ENCODE results near the gene CCDC186. TPM values are rescaled to one million over a fixed set of nuclear protein-coding genes. Genes with fewer than 3 reads are reported as not detected.

The CCDC186 gene
- polyA plus RNA-seq, 1 of the 3 experiments (the other 2 are of a cell fraction): 1.3 TPM

DNA sequence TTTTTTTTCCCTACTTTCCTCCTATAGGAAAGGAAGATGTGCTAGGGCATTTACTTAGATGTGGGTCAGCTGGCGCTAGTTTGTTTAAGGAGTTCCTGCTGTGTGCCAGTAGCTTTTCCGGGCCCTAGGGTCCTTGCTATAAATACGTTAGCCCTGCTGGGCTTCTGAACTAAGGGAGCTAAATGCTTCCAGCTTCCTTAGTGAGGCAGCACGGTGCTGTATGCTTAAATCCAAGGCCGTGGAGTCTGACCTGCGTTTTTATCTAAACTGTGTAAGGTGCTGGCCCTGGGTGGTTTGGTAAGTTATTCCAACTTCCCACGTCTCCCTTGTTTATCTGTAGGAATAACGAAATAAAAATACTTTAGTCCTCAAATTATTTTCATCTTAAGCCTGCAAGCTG is 5.7 kb upstream of the CCDC186 start:
- WGBS (ENCODE audit: low lambda C conversion rate): 73% methylated on average over 8 of the region's 8 CpGs
- Histone ChIP-seq H3K4me3 (ENCODE audit: low read depth in 2 of 2, low read length in 1 of 2) (no peak overlapping the region), H4K20me1 (ENCODE audit: insufficient read depth) (no peaks in the 10 kb centered on the region), H3K9ac (no peak overlapping the region), H3K4me2 (no peak overlapping the region), H2AFZ (ENCODE audit: low read depth) (no peak overlapping the region), H3K9me2 (no peaks in the 10 kb centered on the region), H3K4me1 (ENCODE audit: control insufficient read depth in 1 of 2, insufficient read depth in 2 of 2, low read depth in 1 of 2, low read length in 1 of 2) (no peaks in the 10 kb centered on the region; a peak in 2 of 4 replicates), H3K9me3 (no peaks in the 10 kb centered on the region), H3F3A (replicated peaks; ENCODE audit: insufficient read depth) (peaks cover 3% of the 10 kb centered on the region), H3K36me3 (replicated peaks in 1 of 2; ENCODE audit: control insufficient read depth in 1 of 2, insufficient read depth in 2 of 2, low read length in 1 of 2) (no peaks in the 10 kb centered on the region), H3K27ac (ENCODE audit: low read depth in 2 of 2, low read length in 1 of 2) (no peak overlapping the region), H3K27me3 (ENCODE audit: insufficient read depth) (no peaks in the 10 kb centered on the region), H3K79me2 (ENCODE audit: insufficient read depth) (no peaks in the 10 kb centered on the region)
- no peak for TF ChIP-seq RFX5 (IDR thresholded peaks at IDR 0.05; ENCODE audit: low read length)
- ChIA-PET CTCF (interaction anchor here (0.7 kb wide), 1 partner anchor 47 kb away, joined by 3 read pairs; no protein-coding TSS in a partner anchor), POLR2A (no interaction called here)
- no peak for DNase-seq

DNA sequence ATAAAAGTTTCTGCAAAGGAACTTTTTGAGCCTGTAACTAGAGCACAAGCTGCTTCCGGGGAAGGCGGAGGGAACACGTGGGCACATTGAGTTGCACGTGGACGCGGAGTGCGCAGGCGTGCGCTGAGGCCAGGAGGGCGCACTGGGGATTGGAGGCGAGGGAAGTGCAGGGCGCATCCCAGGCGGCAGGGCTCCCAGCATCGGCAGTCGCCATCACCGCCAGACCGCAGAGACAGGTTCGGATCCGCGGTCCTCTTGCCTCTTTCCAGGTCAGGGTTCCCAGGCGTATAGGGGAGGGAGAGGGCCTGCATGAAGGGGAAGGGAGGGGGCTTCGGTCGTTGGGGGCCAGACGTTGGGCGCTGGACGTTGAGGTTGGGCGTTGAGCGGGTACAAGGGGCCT is 5.1 kb upstream of the CCDC186 start, which contains the start of gene TDRD1:
Gene TDRD1, plus strand, starts transcription at position 206 of the 400 bp plus-strand sequence. CDS start 8,479 bp downstream, outside the sequence.
- Histone ChIP-seq H3K27ac (ENCODE audit: low read depth in 2 of 2, low read length in 1 of 2) (no peak within 1 kb of the TSS), H3K4me1 (ENCODE audit: control insufficient read depth in 1 of 2, insufficient read depth in 2 of 2, low read depth in 1 of 2, low read length in 1 of 2) (no peaks in the 10 kb centered on the region; a peak in 2 of 4 replicates), H3K4me2 (no peak within 1 kb of the TSS), H3K4me3 (ENCODE audit: low read depth in 2 of 2, low read length in 1 of 2) (no peak within 1 kb of the TSS), H3K9me3 (no peaks in the 10 kb centered on the region), H2AFZ (ENCODE audit: low read depth) (no peak within 1 kb of the TSS), H3K36me3 (replicated peaks in 1 of 2; ENCODE audit: control insufficient read depth in 1 of 2, insufficient read depth in 2 of 2, low read length in 1 of 2) (no peaks in the 10 kb centered on the region), H3K9ac (no peak within 1 kb of the TSS), H3K79me2 (ENCODE audit: insufficient read depth) (no peaks in the 10 kb centered on the region), H3K27me3 (ENCODE audit: insufficient read depth) (no peaks in the 10 kb centered on the region), H4K20me1 (ENCODE audit: insufficient read depth) (no peaks in the 10 kb centered on the region), H3K9me2 (no peaks in the 10 kb centered on the region), H3F3A (replicated peaks; ENCODE audit: insufficient read depth) (peaks cover 3% of the 10 kb centered on the region)
- TF ChIP-seq FOXJ3 (CRISPR knock-in tag; IDR thresholded peaks at IDR 0.05): no peak
- TF ChIP-seq RAD21 (IDR thresholded peaks at IDR 0.05; ENCODE audit: low read length): no peak
- POLR2A ChIA-PET: no interaction called here
- WGBS (ENCODE audit: low lambda C conversion rate): 84% methylated on average over 25 of the region's 28 CpGs
- CTCF ChIA-PET: interaction anchor here (0.9 kb wide), 1 partner anchor 9 kb away, joined by 3 read pairs; no protein-coding TSS in a partner anchor
- DNase-seq: no peak

DNA sequence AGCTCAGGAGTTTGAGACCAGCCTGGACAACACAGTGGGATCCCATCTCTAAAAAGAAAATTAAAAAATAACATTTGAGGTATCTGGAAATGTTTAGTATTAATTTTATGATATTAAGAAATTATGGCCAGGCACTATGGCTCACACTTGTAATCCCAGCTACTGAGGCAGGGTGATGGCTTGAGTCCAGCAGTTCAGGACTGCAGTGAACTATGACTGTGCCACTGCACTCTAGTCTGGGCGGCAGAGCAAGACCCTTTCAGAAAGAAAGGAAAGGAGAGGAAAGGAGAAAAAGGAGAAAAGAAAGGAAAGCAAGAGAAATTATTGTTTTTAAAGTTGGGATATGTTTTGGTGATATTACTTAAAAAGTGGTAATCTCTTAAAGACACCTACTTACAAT is 2.5 kb upstream of the CCDC186 start:
- ChIA-PET POLR2A (interaction anchor here (0.6 kb wide), 2 partner anchors 672 to 1779 kb away, joined by 3 read pairs; no protein-coding TSS in a partner anchor), CTCF (interaction anchor here (0.6 to 1.2 kb wide), 2 partner anchors 11 to 87 kb away, joined by 3 to 4 read pairs; no protein-coding TSS in a partner anchor)
- H2AFZ ChIP-seq (ENCODE audit: low read depth): no peak overlapping the region
- H3K4me2 ChIP-seq: no peak overlapping the region
- H3K9me2 ChIP-seq: no peaks in the 10 kb centered on the region
- peaks cover 24% of the 10 kb centered on the region; the same call in 1 of the 2 replicates for H3K79me2 ChIP-seq (ENCODE audit: insufficient read depth)
- TF ChIP-seq NFIC (IDR thresholded peaks at IDR 0.05; ENCODE audit: borderline replicate concordance) (no peak), TCF12 (IDR thresholded peaks at IDR 0.05) (no peak), FOSL2 (IDR thresholded peaks at IDR 0.05; ENCODE audit: borderline replicate concordance, low read depth) (no peak)
- TF ChIP-seq, protein P1, sequence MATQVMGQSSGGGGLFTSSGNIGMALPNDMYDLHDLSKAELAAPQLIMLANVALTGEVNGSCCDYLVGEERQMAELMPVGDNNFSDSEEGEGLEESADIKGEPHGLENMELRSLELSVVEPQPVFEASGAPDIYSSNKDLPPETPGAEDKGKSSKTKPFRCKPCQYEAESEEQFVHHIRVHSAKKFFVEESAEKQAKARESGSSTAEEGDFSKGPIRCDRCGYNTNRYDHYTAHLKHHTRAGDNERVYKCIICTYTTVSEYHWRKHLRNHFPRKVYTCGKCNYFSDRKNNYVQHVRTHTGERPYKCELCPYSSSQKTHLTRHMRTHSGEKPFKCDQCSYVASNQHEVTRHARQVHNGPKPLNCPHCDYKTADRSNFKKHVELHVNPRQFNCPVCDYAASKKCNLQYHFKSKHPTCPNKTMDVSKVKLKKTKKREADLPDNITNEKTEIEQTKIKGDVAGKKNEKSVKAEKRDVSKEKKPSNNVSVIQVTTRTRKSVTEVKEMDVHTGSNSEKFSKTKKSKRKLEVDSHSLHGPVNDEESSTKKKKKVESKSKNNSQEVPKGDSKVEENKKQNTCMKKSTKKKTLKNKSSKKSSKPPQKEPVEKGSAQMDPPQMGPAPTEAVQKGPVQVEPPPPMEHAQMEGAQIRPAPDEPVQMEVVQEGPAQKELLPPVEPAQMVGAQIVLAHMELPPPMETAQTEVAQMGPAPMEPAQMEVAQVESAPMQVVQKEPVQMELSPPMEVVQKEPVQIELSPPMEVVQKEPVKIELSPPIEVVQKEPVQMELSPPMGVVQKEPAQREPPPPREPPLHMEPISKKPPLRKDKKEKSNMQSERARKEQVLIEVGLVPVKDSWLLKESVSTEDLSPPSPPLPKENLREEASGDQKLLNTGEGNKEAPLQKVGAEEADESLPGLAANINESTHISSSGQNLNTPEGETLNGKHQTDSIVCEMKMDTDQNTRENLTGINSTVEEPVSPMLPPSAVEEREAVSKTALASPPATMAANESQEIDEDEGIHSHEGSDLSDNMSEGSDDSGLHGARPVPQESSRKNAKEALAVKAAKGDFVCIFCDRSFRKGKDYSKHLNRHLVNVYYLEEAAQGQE (IDR thresholded peaks at IDR 0.05; ENCODE audit: low read depth, low read length): no peak
- H3K36me3 ChIP-seq (replicated peaks in 1 of 2; ENCODE audit: control insufficient read depth in 1 of 2, insufficient read depth in 2 of 2, low read length in 1 of 2): no peaks in the 10 kb centered on the region
- 90% methylated on average over 1 of the region's 1 CpG for WGBS (ENCODE audit: low lambda C conversion rate)
- no peak overlapping the region for H3K9ac ChIP-seq
- DNase-seq: no peak
- no peaks in the 10 kb centered on the region for H3K27me3 ChIP-seq (ENCODE audit: insufficient read depth)
- peaks cover 3% of the 10 kb centered on the region for H3F3A ChIP-seq (replicated peaks; ENCODE audit: insufficient read depth)
- no peak overlapping the region for H3K27ac ChIP-seq (ENCODE audit: low read depth in 2 of 2, low read length in 1 of 2)
- H4K20me1 ChIP-seq (ENCODE audit: insufficient read depth): no peaks in the 10 kb centered on the region
- no peak overlapping the region for H3K4me3 ChIP-seq (ENCODE audit: low read depth in 2 of 2, low read length in 1 of 2)
- peaks cover 0 to 4% of the 10 kb centered on the region in 2 experiments; a peak in 2 of 4 replicates for H3K4me1 ChIP-seq (ENCODE audit: control insufficient read depth in 1 of 2, insufficient read depth in 2 of 2, low read depth in 1 of 2, low read length in 1 of 2)
- no peaks in the 10 kb centered on the region for H3K9me3 ChIP-seq
